Measurements from ENCODE around the gene ADCYAP1. TPM values are rescaled to one million over a fixed set of nuclear protein-coding genes. Genes with fewer than 3 reads are reported as not detected.

ADCYAP1 gene
- total and polyA plus RNA-seq, 10 donors, result 0.02 to 0.82 (median 0.34) TPM; not detected in 5

DNA sequence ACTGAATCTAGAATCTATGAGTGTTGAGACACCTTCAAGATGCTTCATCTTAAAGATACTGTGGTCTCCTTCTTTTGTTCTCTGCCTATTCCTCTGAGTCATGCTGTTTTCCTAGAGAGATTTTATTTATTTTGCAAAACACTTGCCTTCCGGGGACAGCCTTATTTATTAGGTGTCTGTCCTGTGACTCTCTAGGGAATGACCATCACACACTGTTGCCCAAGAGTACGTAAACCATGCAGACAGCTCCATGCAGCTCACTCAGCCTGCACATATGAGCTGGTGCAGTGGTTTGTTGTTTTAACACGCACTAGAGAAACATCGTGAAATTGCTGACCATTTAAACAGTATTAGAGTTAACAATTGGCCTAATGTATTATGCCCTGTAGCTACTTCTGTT, 12.4 kb upstream of the ADCYAP1 start:
- no peaks in the 10 kb centered on the region for H3K36me3 ChIP-seq
- no peak for DNase-seq
- H3K4me1 ChIP-seq, result no peaks in the 10 kb centered on the region
- H3K27ac ChIP-seq, result no peak overlapping the region
- 61 to 86% (median 70%) methylated on average over 4 of the region's 4 CpGs for WGBS, 5 donors
- H3K4me3 ChIP-seq, result no peak overlapping the region
- H3K27me3 ChIP-seq (replicated peaks in 1 of 7), result peaks cover 0 to 18% (median 0%) of the 10 kb centered on the region in 7 donors
- no peak for TF ChIP-seq POLR2A (IDR thresholded peaks at IDR 0.05)
- intact Hi-C loops (cut with DNase I; ENCODE audit: low total_unique reads), result no loop called here
- H3K9me3 ChIP-seq, result no peaks in the 10 kb centered on the region

DNA sequence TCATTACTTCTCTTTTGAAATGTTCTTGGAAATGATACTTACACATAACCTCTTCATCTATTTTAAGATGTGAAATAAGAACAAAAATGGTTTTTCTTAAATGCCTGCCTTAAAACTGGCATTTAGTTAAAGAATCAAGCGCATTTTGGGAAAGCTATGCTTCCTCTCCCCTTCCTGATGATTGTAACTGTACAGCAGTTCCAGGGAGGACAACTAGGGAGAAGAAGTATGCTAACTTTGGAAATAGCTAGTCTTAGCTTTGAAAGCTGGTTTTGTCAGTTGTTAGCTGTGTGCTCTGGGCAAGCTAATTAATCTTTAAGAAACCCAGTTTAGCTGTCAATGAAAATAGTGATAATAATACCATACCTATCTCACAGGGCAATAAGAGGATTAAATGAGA, 8.4 kb upstream of the ADCYAP1 start:
- 71 to 90% (median 75%) methylated on average over 1 of the region's 1 CpG for WGBS, 5 donors
- no peaks in the 10 kb centered on the region for H3K36me3 ChIP-seq

DNA sequence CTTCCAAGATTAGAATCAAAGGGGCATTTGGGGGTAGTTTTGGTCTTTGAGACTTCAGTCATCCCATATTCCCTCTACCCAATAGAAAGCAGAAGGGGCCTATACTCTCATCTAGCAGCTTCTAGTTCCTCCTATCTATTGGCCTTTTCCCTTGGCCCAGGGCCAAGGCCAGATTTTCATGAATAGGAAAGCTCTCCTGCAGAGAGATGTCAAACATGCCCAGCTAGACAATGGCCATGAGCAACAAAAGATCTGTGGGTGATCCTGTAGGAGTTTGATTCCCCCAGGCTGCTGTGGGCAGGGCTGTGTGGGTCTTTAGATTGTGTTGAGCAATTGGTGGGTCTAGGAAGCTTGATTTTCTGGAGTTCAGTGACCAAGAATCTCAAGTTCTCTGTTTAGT, 2.9 kb upstream of the ADCYAP1 start:
- intact Hi-C loops (cut with DNase I; ENCODE audit: low total_unique reads), result no loop called here
- Histone ChIP-seq H3K27me3 (replicated peaks in 1 of 7) (peaks cover 18 to 95% (median 46%) of the 10 kb centered on the region in 7 donors), H3K36me3 (no peaks in the 10 kb centered on the region), H3K4me1 (peaks cover 2 to 25% (median 13%) of the 10 kb centered on the region in 6 donors), H3K9me3 (no peaks in the 10 kb centered on the region), H3K27ac (no peak overlapping the region), H3K4me3 (no peak overlapping the region)
- no peak for TF ChIP-seq POLR2AphosphoS5 (IDR thresholded peaks at IDR 0.05)
- TF ChIP-seq POLR2A (IDR thresholded peaks at IDR 0.05), result no peak
- TF ChIP-seq, protein P1, sequence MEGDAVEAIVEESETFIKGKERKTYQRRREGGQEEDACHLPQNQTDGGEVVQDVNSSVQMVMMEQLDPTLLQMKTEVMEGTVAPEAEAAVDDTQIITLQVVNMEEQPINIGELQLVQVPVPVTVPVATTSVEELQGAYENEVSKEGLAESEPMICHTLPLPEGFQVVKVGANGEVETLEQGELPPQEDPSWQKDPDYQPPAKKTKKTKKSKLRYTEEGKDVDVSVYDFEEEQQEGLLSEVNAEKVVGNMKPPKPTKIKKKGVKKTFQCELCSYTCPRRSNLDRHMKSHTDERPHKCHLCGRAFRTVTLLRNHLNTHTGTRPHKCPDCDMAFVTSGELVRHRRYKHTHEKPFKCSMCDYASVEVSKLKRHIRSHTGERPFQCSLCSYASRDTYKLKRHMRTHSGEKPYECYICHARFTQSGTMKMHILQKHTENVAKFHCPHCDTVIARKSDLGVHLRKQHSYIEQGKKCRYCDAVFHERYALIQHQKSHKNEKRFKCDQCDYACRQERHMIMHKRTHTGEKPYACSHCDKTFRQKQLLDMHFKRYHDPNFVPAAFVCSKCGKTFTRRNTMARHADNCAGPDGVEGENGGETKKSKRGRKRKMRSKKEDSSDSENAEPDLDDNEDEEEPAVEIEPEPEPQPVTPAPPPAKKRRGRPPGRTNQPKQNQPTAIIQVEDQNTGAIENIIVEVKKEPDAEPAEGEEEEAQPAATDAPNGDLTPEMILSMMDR (IDR thresholded peaks at IDR 0.05 in 8 of 11, conservative IDR thresholded peaks at IDR 0.05 in 3 of 11), result no peak
- no peak for DNase-seq

More for the DNA sequence above, 8.4 kb upstream of the ADCYAP1 start:
- no peaks in the 10 kb centered on the region for H3K9me3 ChIP-seq
- no peak for DNase-seq
- peaks cover 0 to 56% (median 0%) of the 10 kb centered on the region in 7 donors for H3K27me3 ChIP-seq (replicated peaks in 1 of 7)
- intact Hi-C loops (cut with DNase I; ENCODE audit: low total_unique reads), result no loop called here
- TF ChIP-seq, protein P1 (IDR thresholded peaks at IDR 0.05 in 8 of 11, conservative IDR thresholded peaks at IDR 0.05 in 3 of 11), result no peak
- TF ChIP-seq POLR2AphosphoS5 (IDR thresholded peaks at IDR 0.05) (no peak), POLR2A (IDR thresholded peaks at IDR 0.05) (no peak)
- no peak overlapping the region for H3K4me3 ChIP-seq
- H3K27ac ChIP-seq, result no peak overlapping the region
- no peaks in the 10 kb centered on the region for H3K4me1 ChIP-seq

DNA sequence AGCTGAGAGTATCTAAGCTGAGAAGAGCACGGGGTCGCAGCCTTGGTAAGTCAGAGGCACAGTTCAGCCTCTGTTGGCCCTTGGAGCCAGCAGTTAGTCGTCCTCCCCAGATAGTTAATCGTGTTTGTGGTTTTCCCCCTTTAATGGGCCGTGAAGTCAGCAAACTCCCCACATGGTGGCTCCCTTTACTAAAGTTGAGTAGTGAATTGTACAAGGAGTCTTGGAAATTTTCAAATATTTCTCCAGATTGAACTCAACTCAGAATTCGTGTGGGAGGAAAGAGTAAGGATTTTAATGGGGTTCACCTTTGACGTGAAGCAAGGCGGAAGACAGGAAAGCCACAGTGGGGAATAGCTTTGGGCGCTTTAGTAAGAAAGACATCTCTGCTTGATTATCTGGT, 2.4 kb upstream of the ADCYAP1 start:
- 23 to 32% (median 28%) methylated on average over 9 of the region's 9 CpGs for WGBS, 5 donors
- Histone ChIP-seq H3K4me3 (no peak overlapping the region), H3K27me3 (replicated peaks in 1 of 7) (peaks cover 20 to 98% (median 51%) of the 10 kb centered on the region in 7 donors), H3K36me3 (no peaks in the 10 kb centered on the region), H3K9me3 (no peaks in the 10 kb centered on the region), H3K4me1 (peaks cover 6 to 29% (median 17%) of the 10 kb centered on the region in 6 donors), H3K27ac (no peak overlapping the region)
- TF ChIP-seq POLR2A (IDR thresholded peaks at IDR 0.05), result no peak
- TF ChIP-seq POLR2AphosphoS5 (IDR thresholded peaks at IDR 0.05), result no peak
- TF ChIP-seq, protein P1 (IDR thresholded peaks at IDR 0.05 in 8 of 11, conservative IDR thresholded peaks at IDR 0.05 in 3 of 11), result no peak
- DNase-seq, result no peak
- intact Hi-C loops (cut with DNase I; ENCODE audit: low total_unique reads), result no loop called here

DNA sequence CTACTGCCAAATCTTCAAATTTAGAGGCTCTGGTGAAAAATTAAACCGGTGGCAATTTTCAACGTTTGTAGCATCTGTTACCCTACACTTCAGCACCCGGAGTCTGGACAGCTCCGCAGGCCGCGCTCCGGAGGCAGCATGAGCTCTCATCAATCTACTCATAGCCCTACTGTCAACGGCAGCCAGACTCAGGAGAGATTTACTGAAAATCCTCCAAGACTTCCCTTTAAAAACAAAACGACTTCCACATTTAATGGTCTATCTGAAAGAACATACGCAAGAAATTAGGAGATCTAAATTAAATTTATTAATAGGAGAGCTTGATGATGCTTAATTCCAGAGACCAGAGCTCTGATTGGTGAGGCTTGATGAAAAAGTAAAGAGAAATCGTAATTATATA, 970 bp upstream of the ADCYAP1 start:
- Histone ChIP-seq H3K27ac (no peak overlapping the region), H3K27me3 (replicated peaks in 1 of 7) (peaks cover 23 to 99% (median 66%) of the 10 kb centered on the region in 7 donors), H3K4me1 (peaks cover 15 to 44% (median 31%) of the 10 kb centered on the region in 6 donors), H3K36me3 (no peaks in the 10 kb centered on the region), H3K4me3 (no peak overlapping the region), H3K9me3 (no peaks in the 10 kb centered on the region)
- TF ChIP-seq, protein P1 (IDR thresholded peaks at IDR 0.05 in 8 of 11, conservative IDR thresholded peaks at IDR 0.05 in 3 of 11), result no peak
- TF ChIP-seq POLR2AphosphoS5 (IDR thresholded peaks at IDR 0.05) (no peak), POLR2A (IDR thresholded peaks at IDR 0.05) (no peak)
- WGBS, 5 donors, result 5 to 7% (median 6%) methylated on average over 11 of the region's 11 CpGs
- intact Hi-C loops (cut with DNase I; ENCODE audit: low total_unique reads), result no loop called here
- DNase-seq, result no peak

Data from spleen (tissue), 11 donors.